ENCODE results near the gene ALDH1A1. TPM values are rescaled to one million over a fixed set of nuclear protein-coding genes. Genes with fewer than 3 reads are reported as not detected.

ALDH1A1 gene
- total RNA-seq, 2 donors from 2014 or later, result 0.16 to 0.82 TPM

DNA sequence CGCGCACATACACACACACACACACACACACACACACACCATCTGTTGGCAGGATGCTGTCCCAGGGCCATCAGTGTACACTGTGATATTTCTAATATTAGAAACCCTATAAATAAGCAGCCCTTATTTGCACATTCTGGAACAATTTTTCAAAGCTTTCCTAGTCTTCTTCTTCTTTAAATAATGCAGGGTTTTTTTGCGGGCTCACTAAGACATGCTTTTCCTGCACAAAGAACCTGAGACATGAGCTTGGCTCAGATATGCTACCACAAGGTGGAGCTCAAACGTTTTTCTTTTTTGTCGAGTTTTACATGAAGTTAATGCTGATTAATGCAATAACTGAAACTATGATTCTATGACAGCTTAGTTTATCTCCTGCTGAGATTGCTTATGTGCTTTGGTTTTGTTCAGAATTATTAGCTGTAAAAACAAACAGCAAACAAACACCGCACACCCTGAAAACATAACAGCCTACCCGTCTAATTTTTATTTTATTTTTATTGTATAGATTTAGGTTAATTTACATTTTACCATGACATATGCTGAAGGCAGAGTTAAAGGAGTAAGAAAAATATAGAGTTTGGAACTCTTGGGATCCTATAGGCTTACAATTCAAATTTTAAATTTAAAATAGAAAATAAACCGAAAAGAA lies 95.8 kb downstream of the ALDH1A1 start:
- no peak for ATAC-seq
- DNase-seq, result no peak
- no peaks in the 10 kb centered on the region for H3K9me3 ChIP-seq (ENCODE audit: control insufficient read depth, low read length, poor library complexity, severe bottlenecking)

GRCh38 chr9:72855890-72856523 lies 96.8 kb downstream of the ALDH1A1 start:
- H3K27ac Mint-ChIP-seq, result no peak overlapping the region
- no peaks in the 10 kb centered on the region for H3K9me3 ChIP-seq (ENCODE audit: control insufficient read depth, low read length, poor library complexity, severe bottlenecking)
- DNase-seq (no peak), ATAC-seq (no peak)
- no peak overlapping the region for H3K4me3 Mint-ChIP-seq
- no peaks in the 10 kb centered on the region for H3K36me3 Mint-ChIP-seq (ENCODE audit: low read depth)
- no peaks in the 10 kb centered on the region for H3K27me3 Mint-ChIP-seq
- H3K4me1 Mint-ChIP-seq, result peaks cover 4% of the 10 kb centered on the region

More for the DNA sequence above, 95.8 kb downstream of the ALDH1A1 start:
- Mint-ChIP-seq H3K27me3 (no peaks in the 10 kb centered on the region), H3K4me3 (no peak overlapping the region), H3K27ac (no peak overlapping the region), H3K4me1 (peaks cover 4% of the 10 kb centered on the region), H3K36me3 (ENCODE audit: low read depth) (no peaks in the 10 kb centered on the region)

GRCh38 chr9:72855321-72855720 lies 97.5 kb downstream of the ALDH1A1 start:
- H3K9me3 ChIP-seq (ENCODE audit: control insufficient read depth, low read length, poor library complexity, severe bottlenecking), result no peaks in the 10 kb centered on the region
- no peak for DNase-seq
- no peaks in the 10 kb centered on the region for H3K36me3 Mint-ChIP-seq (ENCODE audit: low read depth)
- no peak overlapping the region for H3K27ac Mint-ChIP-seq
- no peaks in the 10 kb centered on the region for H3K27me3 Mint-ChIP-seq
- H3K4me1 Mint-ChIP-seq, result peaks cover 4% of the 10 kb centered on the region
- no peak for ATAC-seq
- no peak overlapping the region for H3K4me3 Mint-ChIP-seq

Other genes with a start within 250 kb of the ALDH1A1 start
- 100 to 1,000 TPM; 553 to 928 TPM for gene ANXA1, start 198.8 kb upstream of the ALDH1A1 start, total RNA-seq